Neural crest cell (in vitro differentiated cells): ENCODE results near the gene APBA1. TPM values are rescaled to one million over a fixed set of nuclear protein-coding genes. Genes with fewer than 3 reads are reported as not detected.

ENCODE experiments used
- DNase-seq: peaks from one replicate; pipeline ENCODE4 v3.0.0; 2021; ENCODE audit warnings: low read depth, mixed read lengths, low spot score
- H3K27ac Mint-ChIP-seq: one replicate; pipeline ENCODE4 v1.8.0; 2021; ENCODE audit warnings: mild to moderate bottlenecking, mixed read lengths; ENCODE audit not compliant: unreplicated experiment
- H3K27me3 Mint-ChIP-seq: 2 replicates; pipeline ENCODE4 v1.8.0; 2021; ENCODE audit warnings: low read depth, mild to moderate bottlenecking, mixed read lengths
- H3K36me3 Mint-ChIP-seq: 2 replicates; pipeline ENCODE4 v1.8.0; 2021; ENCODE audit warnings: low read depth, mild to moderate bottlenecking, mixed read lengths
- H3K4me1 Mint-ChIP-seq: 2 replicates; pipeline ENCODE4 v1.8.0; 2021; ENCODE audit warnings: mixed read lengths
- H3K4me3 Mint-ChIP-seq: one replicate; pipeline ENCODE4 v1.8.0; 2021; ENCODE audit warnings: mild to moderate bottlenecking, mixed read lengths
- H3K9me3 Mint-ChIP-seq: 2 replicates; pipeline ENCODE4 v1.8.0; 2021; ENCODE audit warnings: mixed read lengths
- CTCF ChIP-seq: fragments of 200-600 bp; sonication (generic); conservative IDR thresholded peaks from 2 replicates; pipeline ENCODE4 v1.5.0; 2021; ENCODE audit warnings: antibody characterized with exemption, mild to moderate bottlenecking
- total RNA-seq: library from RNA; stranded (reverse); gene quantifications from 2 replicates; pipeline ENCODE4 v1.2.1, GENCODE V29; 2021

Gene APBA1
- total RNA-seq, 1 donor from 2014 or later, result 3.7 TPM

GRCh38 chr9:69429281-69429680, 242.9 kb downstream of the APBA1 start:
- Mint-ChIP-seq H3K4me3 (no peak overlapping the region), H3K27me3 (no peaks in the 10 kb centered on the region), H3K27ac (no peak overlapping the region), H3K4me1 (peaks cover 26% of the 10 kb centered on the region), H3K9me3 (peaks cover 12% of the 10 kb centered on the region), H3K36me3 (peaks cover 12% of the 10 kb centered on the region)
- no peak for DNase-seq
- TF ChIP-seq CTCF, result no peak

- no peak for TF ChIP-seq CTCF
- H3K27ac Mint-ChIP-seq, result no peak overlapping the region
- peaks cover 26% of the 10 kb centered on the region for H3K4me1 Mint-ChIP-seq
- H3K27me3 Mint-ChIP-seq, result no peaks in the 10 kb centered on the region
- peaks cover 12% of the 10 kb centered on the region for H3K36me3 Mint-ChIP-seq
- peaks cover 12% of the 10 kb centered on the region for H3K9me3 Mint-ChIP-seq
- H3K4me3 Mint-ChIP-seq, result no peak overlapping the region
- no peak for DNase-seq
Observed at GRCh38 chr9:69428017-69428785, 244.0 kb downstream of the APBA1 start.

GRCh38 chr9:69427286-69427685, 244.9 kb downstream of the APBA1 start:
- Mint-ChIP-seq H3K9me3 (peaks cover 12% of the 10 kb centered on the region), H3K27me3 (no peaks in the 10 kb centered on the region), H3K36me3 (peaks cover 12% of the 10 kb centered on the region), H3K27ac (peak overlapping the region; percentile 83), H3K4me1 (peaks cover 29% of the 10 kb centered on the region), H3K4me3 (no peak overlapping the region)
- no peak for TF ChIP-seq CTCF
- DNase-seq, result no peak

GRCh38 chr9:69425136-69425801, 246.9 kb downstream of the APBA1 start:
- Mint-ChIP-seq H3K36me3 (peaks cover 2% of the 10 kb centered on the region), H3K4me1 (peaks cover 32% of the 10 kb centered on the region), H3K27me3 (no peaks in the 10 kb centered on the region), H3K4me3 (no peak overlapping the region), H3K9me3 (peaks cover 6% of the 10 kb centered on the region), H3K27ac (no peak overlapping the region)
- no peak for TF ChIP-seq CTCF
- no peak for DNase-seq

- Mint-ChIP-seq H3K36me3 (no peaks in the 10 kb centered on the region), H3K4me3 (no peak overlapping the region), H3K27ac (peak overlapping the region; percentile 30), H3K9me3 (peaks cover 6% of the 10 kb centered on the region), H3K27me3 (no peaks in the 10 kb centered on the region), H3K4me1 (peaks cover 23% of the 10 kb centered on the region)
- TF ChIP-seq CTCF, result peak; percentile 88
- DNase-seq, result peak; percentile 55
Observed at GRCh38 chr9:69421908-69422801, 250.0 kb downstream of the APBA1 start.
